Measurements from ENCODE around the gene PROM1.

- TF ChIP-seq CTCF (IDR thresholded peaks at IDR 0.05) (no peak), CREB1 (CRISPR knock-in tag; IDR thresholded peaks at IDR 0.05) (no peak), PRDM15 (CRISPR knock-in tag; IDR thresholded peaks at IDR 0.05) (no peak), USF2 (CRISPR knock-in tag; IDR thresholded peaks at IDR 0.05) (no peak), NFYB (CRISPR knock-in tag; conservative IDR thresholded peaks at IDR 0.05; ENCODE audit: low read depth) (no peak), ESRRA (CRISPR knock-in tag; IDR thresholded peaks at IDR 0.05; ENCODE audit: borderline replicate concordance) (no peak), ATF3 (CRISPR knock-in tag; conservative IDR thresholded peaks at IDR 0.05) (no peak), CBFB (CRISPR knock-in tag; IDR thresholded peaks at IDR 0.05; ENCODE audit: low read depth) (no peak)
These were observed 2.0 kb upstream of the PROM1 start for GRCh38 chr4:16085822-16086221.
